Glomerular endothelial cell (primary cell): ENCODE data around the gene LAMP1. TPM values are rescaled to one million over a fixed set of nuclear protein-coding genes. Genes with fewer than 3 reads are reported as not detected.
"Not testable (repeated sequence)": the region's sequence is repeated elsewhere in the genome, so short reads cannot be mapped to it uniquely, and the experiment has no call there.

ENCODE experiments used
- DNase-seq: peaks from one replicate; pipeline ENCODE4 v3.0.0-alpha.2; 2011; ENCODE audit warnings: low read depth, low spot score; ENCODE audit errors: extremely low read depth
- total RNA-seq: library from RNA; depleted of rRNA; stranded (reverse); fragments of >200 nt; gene quantifications from 2 replicates; pipeline ENCODE4 v1.2.3, GENCODE V29; 2015

The LAMP1 gene
- total RNA-seq, 1 donor from 2014 or later: 470 TPM

DNA sequence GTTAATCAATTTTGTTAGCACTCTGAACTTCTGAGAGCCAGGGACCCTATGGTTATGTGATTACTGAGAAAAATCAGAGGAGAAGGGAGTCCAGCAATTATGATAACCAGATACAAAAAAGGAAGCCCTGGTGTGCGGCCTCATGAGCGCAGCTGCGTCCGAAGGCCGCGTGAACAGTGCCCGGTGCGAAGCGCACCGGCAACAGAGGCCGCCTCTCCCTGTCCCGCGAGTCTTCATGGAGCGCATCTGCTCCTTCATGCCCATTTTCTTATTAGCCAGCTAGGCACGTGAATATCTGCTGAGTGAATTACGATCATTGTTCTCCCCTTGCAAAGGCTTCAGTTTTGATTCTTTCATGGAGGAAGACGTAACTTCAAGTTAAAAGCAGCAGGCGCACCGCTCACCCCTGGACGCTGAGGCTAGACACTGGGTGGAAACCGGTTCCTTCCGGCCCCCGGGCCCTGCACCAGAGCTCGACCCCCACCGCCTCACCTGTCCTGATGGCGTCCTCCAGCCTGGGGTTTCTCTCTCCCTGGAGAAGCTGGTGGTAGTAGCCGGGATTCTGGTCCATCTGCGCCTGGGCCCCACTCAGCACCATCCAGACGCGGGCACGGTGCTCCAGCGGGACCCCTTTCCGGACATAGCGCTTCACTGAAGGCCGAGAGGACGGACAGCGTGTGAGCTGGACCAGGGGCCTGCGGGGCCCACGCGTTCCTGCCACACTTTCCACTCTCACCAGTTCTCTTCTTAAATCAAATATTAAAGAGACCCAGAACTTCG is 58.0 kb downstream of the LAMP1 start:
- DNase-seq: no peak

DNA sequence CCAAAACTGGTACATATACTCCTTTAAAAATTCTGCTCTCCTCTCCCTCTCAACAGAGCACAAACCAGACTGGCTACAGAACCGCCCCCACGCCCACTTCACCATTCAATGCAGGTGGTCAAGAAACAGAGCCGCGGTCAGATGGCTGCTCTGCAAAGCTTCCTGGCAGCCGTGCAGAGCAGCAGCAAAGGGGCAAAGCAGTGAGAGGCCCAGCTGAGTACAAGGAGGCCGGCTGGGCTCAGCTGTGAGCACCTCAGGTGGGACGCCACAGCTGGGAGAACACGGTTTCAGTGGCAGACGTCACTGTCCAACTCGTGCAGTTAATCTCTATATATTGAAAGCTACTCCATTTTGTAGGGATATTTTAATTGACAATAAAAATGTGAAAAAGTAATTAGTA is 58.6 kb downstream of the LAMP1 start:
- no peak for DNase-seq

DNA sequence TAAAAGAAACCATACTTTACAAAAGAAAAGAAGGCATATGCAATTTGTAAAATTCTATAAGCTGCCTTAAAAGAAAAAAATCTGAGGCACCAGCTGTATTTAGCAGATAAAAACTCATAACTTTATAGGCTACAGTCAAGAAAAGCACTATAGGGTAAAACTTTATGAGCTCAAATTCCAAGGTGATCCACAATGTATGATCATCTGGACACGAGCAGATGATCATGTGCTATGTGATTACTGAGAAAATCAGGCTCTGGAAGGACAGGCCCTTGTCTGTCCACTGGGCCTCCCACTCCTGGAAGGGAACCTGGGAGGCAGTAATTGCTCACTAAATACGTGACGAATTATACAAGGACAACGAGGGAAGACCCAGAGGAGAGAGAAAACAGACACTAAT is 59.6 kb downstream of the LAMP1 start:
- no peak for DNase-seq

DNA sequence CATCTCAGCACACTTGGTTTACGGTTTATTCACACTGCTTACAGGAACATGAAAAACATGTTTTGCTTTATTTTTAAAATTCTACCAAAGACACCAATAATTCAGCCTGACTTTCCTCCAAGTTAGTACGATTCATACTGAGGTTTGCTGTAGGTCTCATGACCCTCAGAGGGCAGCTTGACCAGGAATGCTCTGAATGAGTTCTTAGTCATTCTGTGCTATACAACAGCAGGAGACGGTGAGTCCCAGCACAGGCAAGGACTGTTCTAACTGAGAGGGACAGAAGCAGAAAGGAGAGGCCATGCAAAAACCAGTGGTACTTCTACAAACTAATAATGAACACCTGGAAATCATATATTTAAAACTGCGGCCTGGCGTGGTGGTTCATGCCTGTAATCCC is 60.5 kb downstream of the LAMP1 start:
- DNase-seq: no peak

DNA sequence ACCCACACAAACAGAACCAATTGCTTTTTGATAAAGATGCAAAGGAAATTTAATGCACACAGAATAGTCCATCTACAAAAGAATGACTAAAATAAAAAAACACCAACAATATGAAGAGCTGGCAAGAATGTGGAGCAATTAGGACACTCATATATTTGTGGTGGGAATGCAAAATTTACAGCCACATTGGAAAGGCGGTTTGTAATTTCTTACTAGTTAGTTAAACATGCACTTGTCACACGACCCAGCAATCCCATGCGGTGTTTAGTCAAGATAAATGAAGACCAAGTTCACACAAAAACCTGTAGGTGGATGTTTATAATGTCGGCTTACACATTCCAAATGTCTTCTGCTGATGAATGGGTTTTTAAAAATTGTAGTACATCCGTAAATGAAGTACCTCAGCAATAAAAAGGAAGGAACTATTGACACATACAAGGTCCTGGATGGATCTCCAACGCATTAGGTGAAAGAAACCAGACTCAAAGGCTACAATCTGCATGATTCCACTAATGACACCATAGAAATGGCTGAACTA is 61.7 kb downstream of the LAMP1 start:
- DNase-seq: no peak

DNA sequence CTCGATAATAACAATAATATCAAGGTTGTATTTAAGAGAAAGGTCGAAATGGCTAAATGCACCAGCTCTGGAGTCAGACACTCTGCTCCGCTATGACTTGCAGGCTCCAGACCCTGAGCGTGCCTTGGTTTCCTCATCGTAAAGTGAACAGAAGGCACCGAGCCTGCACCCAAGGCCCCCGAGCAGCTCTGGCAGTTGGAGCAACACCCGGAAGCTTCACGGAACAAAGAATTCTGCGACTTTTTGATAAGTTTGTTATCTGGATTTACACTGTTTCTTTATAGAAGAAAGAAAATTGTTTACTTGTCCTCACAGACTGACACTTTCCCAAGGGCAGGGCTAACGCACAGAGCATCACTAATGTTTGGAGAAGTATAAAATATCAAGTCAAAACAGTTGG is 62.5 kb downstream of the LAMP1 start:
- no peak for DNase-seq

DNA sequence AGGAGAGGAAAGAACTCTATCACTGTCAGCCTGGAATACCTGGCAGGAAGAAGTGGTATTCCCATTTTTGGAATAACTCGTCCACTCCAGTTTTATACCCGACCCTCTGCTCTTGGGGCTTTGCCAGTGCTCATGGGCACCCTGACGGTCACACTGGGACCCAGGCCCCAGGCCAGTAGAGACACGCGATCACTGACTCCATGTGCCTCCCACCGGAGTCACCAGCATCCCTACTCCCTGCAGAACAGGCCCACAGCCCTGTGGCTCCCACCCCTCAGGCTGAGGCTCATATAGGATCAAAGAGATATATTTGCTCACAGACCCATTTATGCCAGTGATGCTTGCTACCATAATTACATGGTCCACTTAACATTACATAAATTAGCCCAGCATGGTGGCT is 63.4 kb downstream of the LAMP1 start:
- DNase-seq: no peak

DNA sequence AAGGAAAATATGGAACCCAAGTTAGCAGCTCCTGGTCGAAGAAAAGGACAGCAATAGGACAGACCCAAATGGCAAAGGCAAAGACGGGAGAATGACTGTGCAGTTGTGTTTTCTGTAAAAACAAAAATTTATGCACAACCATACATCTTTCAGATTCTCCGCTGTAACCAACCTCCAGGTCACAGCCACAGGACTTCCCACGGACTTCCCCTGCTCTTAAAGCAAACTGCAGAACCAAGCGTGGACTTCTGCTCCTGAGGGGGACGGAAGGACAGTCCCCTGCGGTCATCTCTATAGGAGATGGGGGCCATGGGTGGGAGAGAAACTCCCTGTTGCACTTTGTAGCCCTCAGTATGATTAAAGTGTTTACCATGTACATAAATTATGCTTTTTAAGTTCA is 64.4 kb downstream of the LAMP1 start:
- no peak for DNase-seq

DNA sequence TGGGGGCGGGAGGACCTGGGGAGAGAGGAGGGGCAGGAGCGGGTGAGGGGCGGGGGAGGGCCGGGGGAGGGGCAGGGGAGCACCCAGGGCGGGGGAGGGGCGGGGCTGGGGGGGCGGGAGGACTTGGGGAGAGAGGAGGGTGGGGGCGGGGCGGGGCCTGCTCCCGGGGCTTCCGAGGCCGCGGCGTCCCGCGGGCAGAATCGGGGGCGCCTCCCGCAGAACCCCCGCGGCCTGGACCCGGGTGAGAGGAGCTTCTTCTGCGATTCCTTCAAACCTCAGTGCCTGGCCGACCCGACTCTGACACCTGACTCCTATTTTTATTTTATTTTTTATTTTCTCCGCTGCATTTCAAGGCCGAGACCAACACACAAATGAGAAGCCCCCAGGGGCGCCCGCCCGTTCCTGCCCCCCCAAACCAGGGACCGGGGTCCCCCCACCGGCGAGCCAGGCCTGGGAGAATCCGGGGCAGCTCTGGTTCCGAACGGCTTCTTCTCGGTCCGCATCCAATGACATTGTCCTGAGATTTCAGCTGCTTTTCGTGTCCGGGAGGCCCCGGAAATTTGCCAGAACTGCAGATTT is 67.4 kb downstream of the LAMP1 start:
- no peak for DNase-seq

DNA sequence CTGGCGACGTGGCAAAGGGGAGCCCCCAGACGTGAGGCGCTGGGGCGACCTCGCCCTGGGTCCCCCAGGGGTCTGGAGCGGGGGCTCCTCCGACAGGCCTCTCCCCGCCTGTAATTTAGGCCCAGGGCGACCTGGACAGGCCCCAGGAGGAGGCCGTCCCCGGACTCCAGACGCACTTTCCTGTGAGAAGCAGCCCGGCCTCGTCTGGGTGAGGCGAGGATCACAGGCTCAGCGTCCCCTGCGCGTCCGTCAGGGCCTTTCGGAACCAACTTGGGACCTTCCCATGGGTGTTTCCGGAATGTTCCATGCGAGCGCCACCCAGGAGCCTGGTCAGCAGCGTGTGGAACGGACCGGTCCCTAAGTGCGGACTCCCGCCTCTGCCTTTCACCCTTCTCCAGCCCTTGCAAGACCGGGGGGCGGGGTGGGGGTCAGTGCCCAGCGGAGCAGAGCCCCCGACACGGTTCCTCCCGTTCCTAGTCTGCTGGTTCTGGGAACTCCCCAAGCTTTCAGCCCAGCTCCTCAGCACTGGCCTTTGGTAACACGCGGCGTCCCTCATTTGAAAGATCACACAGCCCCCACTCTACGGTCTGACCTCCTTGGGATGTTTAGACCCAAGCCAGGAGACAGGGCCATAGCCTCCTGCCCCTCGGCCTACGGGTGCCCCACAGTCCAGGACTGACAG is 68.0 kb downstream of the LAMP1 start:
- no peak for DNase-seq

DNA sequence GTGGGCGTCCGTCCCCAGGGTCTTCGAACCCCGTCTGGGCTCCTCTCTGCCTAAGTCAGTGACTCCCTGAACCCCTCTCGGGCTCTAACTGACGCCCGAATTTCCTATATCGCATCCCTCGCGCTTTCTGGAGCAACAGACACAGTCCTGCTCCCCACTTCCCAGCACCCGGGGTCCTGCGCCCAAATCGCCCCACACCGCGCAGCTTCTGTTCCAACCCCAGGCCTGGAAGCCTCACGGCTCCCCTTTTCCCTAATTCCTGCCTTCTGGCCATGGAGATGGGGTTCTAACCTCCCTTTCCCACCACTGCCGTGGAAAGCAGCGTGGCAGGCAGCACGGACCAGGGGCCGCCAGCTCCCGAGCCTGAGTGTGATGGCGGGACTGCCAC is 68.5 kb downstream of the LAMP1 start:
- no peak for DNase-seq

DNA sequence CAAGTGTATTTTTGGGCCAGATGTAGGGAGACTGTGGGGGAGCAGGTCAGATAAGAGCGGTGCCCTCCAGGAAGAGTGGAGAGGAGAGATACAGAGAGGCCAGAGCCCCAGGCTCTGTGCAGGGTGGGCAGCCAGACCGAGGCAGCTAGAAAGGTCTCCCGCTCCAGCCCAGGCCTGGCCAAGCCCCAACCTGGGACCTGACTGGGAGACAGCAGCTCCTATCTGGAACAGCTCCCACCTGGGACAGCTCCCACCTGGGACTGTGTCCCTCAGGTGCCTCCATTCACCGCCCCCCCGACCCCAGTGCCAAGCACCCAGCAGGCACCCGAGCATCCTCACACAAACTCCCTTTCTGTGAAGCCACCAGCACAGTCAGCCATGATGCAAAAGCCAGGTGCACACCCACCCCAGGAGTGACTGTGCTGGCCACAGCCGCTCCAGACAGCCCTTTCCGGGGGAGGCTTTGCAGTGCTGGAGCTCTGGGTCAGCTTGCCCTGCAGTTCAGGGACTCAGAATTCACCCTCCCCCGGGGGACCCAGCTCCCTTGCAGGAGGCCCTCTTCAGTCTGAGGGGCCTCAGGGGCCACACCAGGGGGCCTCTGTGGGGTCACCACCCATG is 69.0 kb downstream of the LAMP1 start:
- no peak for DNase-seq

DNA sequence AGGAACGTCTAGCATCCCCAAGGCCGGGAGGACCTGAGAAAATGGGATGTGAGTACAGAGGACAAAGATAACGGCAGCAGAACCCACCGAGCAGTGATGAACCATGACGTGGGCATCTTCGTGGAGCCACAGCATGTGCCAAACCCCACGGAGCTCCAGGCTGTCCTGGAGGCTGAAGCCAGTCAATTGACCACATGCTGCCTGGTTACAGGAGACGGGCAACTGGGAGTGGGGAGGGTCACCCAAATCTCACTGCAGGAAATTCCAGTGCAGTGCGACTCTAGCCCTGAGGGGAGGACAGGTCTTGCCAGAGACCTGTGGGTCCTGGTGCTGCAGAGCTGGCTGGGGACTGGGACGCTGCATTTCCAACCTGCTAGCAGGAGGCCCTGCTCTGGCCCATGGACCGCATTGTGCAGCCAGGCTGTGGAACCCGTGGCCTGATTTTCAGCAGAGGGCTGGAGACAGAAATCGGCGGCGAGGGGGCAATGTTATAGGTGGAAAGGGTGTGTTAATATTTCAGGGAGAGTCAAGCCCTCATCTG is 70.1 kb downstream of the LAMP1 start:
- no peak for DNase-seq

DNA sequence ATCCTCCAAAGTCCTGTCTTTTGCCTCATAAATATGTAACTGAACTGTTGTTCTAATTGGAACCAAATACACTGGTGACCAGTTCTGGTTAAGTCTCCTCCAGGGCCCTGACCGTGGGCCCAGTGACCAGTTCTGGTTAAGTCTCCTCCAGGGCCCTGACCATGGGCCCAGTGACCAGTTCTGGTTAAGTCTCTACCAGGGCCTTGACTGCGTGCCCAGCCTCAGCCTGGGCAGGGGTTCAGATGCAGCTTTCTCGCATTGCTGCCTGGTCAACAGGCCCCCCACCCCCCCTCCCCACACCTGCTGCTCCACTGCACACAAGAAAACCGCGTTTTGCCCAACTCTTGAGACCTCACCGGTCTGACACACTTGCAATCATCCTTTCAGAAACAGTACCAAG is 70.7 kb downstream of the LAMP1 start:
- DNase-seq: no peak

DNA sequence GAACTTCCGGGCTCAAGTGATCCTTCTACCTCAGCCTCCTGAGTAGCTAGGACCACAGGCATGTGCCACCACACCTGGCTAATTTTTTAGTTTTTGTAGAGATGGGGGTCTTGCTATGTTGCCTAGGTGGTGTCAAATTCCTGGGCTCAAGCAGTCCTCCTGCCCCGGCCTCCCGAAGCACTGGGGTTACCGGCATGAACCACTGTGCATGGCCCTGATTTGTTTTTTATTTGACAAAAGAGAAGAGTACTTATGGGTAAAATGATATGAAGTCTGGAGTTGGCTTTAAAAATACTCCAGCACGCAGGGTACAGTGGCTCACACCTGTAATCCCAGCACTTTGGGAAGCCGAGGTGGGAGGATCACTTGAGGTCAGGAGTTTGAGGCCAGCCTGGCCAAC is 71.3 kb downstream of the LAMP1 start:
- not testable (repeated sequence) for DNase-seq

DNA sequence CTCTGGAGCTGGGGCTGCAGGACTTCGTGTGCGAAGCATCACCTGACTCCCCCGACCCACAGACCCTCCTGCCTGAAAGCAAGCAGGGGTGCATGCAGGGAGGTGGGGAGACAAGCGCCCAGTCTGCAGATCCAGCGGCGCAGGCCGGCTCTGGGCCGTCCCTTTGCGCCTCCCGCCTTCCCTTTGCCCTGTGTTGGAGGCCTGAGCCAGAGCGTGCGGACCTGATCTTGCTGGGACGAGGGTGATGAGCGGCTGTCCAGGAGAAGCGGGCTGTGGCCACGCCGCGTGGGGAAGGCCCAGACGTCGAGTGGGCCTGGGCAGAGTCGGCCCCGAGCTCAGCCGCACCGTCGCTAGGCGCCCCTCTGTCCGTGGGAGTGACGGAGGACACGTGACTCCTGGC is 72.2 kb downstream of the LAMP1 start:
- DNase-seq: no peak

DNA sequence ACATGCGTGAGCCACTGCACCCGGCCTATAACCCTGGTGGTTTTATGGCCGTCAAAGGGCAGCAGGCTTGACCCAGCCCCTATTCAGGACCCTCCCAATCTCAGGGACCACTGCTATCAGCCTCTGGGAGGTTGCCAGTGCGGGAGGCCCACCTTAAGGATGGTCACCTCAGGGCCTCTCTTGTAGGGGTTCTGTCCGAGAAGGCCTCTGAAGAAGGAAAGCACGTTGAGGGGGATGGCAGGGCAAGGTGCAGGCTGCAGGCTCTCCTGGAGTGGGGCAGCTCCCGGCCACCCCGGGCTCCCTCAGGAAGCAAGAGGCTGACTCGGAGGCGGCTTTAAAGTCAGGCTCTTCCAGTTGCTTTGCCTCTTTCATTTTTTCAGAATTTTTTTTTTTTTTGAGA is 72.8 kb downstream of the LAMP1 start:
- no peak for DNase-seq

DNA sequence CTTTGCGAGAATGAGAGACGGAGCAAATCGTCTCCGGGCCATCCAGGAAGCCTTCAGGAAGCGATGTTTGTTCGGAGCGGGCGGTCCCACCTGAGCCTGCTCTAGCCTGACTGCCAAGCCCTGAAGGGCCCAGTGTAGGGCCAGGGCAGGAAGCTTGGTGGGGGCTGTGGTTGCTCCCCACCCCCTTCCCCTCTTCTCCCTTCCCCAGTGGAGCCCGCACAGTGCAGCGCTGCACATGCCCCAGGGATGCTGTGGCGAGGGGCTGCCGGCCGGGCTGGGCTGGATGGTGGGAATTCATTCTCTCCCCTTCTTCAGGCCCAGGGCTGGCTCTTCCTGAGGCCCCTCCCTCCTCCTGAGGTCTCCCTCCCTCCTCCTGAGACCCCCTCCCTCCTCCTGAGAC is 74.0 kb downstream of the LAMP1 start:
- DNase-seq: no peak

DNA sequence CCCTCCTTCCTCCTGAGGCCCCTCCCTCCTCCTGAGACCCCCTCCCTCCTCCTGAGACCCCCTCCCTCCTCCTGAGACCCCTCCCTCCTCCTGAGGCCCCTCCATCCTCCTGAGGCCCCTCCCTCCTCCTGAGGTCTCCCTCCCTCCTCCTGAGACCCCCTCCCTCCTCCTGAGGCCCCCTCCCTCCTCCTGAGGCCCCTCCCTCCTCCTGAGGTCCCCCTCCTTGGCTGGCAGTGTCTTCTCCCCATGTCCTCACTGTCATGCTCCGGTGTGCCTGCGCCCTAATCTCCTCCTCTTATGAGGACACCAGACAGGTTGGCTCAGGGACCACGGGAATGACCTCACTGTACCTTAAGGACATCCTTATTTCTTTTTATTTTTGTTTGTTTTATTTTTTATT is 74.7 kb downstream of the LAMP1 start:
- DNase-seq: not testable (repeated sequence)
